Esophagus muscularis mucosa (tissue), 4 donors: ENCODE data around the gene MISP. TPM values are rescaled to one million over a fixed set of nuclear protein-coding genes. Genes with fewer than 3 reads are reported as not detected.
A peak's percentile ranks its signal among the peaks of the same experiment; 100 is the strongest.

Source experiments
- DNase-seq: peaks from one replicate; pipeline ENCODE4 v3.0.0-alpha.2; 2017; ENCODE audit errors: extremely low spot score
- H3K27ac ChIP-seq, 4 donors: fragments of 200-600 bp; sonication (generic); replicated peaks in 1 of 4; 1 replicate in 3 of 4; 2 replicates in 1 of 4; pipeline ENCODE4 v1.5.1; 2016 to 2019; ENCODE audit warnings: mild to moderate bottlenecking in 1 of 4
- H3K27me3 ChIP-seq, 4 donors: fragments of 200-600 bp; sonication (generic); one replicate each; pipeline versions ENCODE4 v1.5.1 to v1.6.0; 2016 to 2019
- H3K36me3 ChIP-seq, 4 donors: fragments of 200-600 bp; sonication (generic); one replicate each; pipeline ENCODE4 v1.5.1; 2016 to 2019
- H3K4me1 ChIP-seq, 4 donors: fragments of 200-600 bp; sonication (generic); one replicate each; pipeline ENCODE4 v1.5.1; 2016 to 2019
- H3K4me3 ChIP-seq, 4 donors: fragments of 200-600 bp; sonication (generic); 1 replicate in 2 of 4; 2 replicates in 2 of 4; pipeline ENCODE4 v1.5.1; 2016 to 2019; ENCODE audit warnings: mild to moderate bottlenecking in 4 of 4, moderate library complexity in 1 of 4
- H3K9me3 ChIP-seq, 4 donors: fragments of 200-600 bp; sonication (generic); 1 replicate in 3 of 4; 2 replicates in 1 of 4; pipeline ENCODE4 v1.5.1; 2016 to 2019
- EP300 ChIP-seq: sonication (generic); formaldehyde crosslinking; IDR thresholded peaks from one replicate; pipeline ENCODE4 v1.6.1; 2017; ENCODE audit warnings: antibody characterized with exemption
- POLR2A ChIP-seq: fragments of 450-650 bp; IDR thresholded peaks from one replicate; pipeline ENCODE4 v1.6.1; 2017; ENCODE audit warnings: antibody characterized with exemption, moderate library complexity, mild to moderate bottlenecking, low read depth
- POLR2AphosphoS5 ChIP-seq, 2 donors: sonication (generic); formaldehyde crosslinking; IDR thresholded peaks; one replicate each; pipeline ENCODE4 v1.6.1; 2017; ENCODE audit warnings: antibody characterized with exemption in 2 of 2
- WGBS: methylation state at CpG from one replicate; pipeline ENCODE4 v1.1.5; 2018; 5-methylcytosine and 5-hydroxymethylcytosine counted together
- intact Hi-C: fragments of 100-400 bp; cut with DNase I; formaldehyde crosslinking; loops from one replicate; pipeline ENCODE4 v1.15.1; 2023
- total RNA-seq, 4 donors: library from RNA; depleted of rRNA; stranded (reverse); fragments of >200 nt; gene quantifications; one replicate each; pipeline versions ENCODE4 v1.1.0 to v1.2.1, GENCODE V29; 2016
- TF ChIP-seq, protein P1 (sequence below), 3 experiments: fragments of 200-600 bp in 2 of 3; fragments of 450-650 bp in 1 of 3; sonication (generic) in 2 of 3; IDR thresholded peaks; one replicate each; pipeline ENCODE4 v1.5.1; 2017 to 2019; ENCODE audit warnings: antibody characterized with exemption in 3 of 3, mild to moderate bottlenecking in 2 of 3, moderate library complexity in 1 of 3

MISP gene
- total RNA-seq, 4 donors from 2014 or later = 2.0 TPM; not detected in 3

DNA sequence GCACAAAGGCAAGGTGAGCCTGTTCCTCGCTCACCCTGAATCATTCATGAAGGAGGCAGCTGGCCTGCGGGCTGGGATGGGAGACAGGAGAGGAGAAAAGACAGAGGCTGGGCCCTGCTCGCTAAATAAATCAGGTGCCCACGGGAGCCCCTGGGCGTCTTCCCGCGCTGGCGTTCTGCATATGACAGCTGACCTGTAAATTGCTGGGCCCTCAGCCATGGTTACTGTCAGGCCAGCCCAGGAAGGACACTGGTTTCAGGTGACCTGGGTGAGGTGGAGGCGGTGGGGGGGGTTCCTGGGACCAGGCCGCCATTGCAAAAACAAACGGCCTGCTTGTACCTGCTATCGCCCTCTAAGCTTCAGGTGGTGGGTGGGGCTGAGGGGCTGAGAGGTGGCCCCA lies 42.9 kb downstream of the MISP start:
- Histone ChIP-seq H3K9me3 (no peaks in the 10 kb centered on the region), H3K27ac (no peak overlapping the region), H3K4me3 (no peak overlapping the region), H3K36me3 (peaks cover 0 to 6% (median 0%) of the 10 kb centered on the region in 4 donors), H3K27me3 (no peaks in the 10 kb centered on the region), H3K4me1 (peaks cover 31 to 60% (median 43%) of the 10 kb centered on the region in 4 donors)
- TF ChIP-seq, protein P1, sequence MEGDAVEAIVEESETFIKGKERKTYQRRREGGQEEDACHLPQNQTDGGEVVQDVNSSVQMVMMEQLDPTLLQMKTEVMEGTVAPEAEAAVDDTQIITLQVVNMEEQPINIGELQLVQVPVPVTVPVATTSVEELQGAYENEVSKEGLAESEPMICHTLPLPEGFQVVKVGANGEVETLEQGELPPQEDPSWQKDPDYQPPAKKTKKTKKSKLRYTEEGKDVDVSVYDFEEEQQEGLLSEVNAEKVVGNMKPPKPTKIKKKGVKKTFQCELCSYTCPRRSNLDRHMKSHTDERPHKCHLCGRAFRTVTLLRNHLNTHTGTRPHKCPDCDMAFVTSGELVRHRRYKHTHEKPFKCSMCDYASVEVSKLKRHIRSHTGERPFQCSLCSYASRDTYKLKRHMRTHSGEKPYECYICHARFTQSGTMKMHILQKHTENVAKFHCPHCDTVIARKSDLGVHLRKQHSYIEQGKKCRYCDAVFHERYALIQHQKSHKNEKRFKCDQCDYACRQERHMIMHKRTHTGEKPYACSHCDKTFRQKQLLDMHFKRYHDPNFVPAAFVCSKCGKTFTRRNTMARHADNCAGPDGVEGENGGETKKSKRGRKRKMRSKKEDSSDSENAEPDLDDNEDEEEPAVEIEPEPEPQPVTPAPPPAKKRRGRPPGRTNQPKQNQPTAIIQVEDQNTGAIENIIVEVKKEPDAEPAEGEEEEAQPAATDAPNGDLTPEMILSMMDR (IDR thresholded peaks at IDR 0.05) = no peak
- no peak for TF ChIP-seq POLR2A
- TF ChIP-seq POLR2AphosphoS5 (IDR thresholded peaks at IDR 0.05) = no peak
- no peak for TF ChIP-seq EP300
- intact Hi-C loops = no loop called here
- no peak for DNase-seq
- WGBS = 96% methylated on average over 12 of the region's 12 CpGs

DNA sequence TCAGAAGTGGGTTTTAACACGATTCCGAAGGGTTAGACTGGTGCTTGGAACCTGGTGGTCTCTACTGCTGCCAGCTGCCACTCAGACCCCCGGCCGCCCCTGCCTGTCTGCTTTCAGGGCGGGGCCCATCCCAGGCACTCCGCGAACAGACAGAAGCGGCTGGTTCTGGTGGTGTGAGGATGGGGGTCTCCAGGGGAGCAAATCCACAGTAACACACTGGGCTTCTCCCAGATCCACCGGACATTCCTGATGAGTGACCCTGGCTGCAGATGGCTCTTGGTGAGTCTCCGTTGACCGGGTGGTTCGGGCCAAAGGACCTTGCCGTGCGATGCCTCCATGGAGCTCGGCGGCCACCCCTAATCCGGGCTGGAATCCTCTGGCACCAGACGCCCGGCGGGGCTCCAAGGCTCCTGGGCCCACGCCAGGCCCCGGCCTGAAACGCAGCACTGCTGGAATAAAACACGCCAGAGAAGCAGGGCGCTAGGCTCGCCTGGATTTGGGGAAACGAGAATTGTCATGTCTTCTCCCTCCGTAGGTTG lies 44.2 kb downstream of the MISP start:
- H3K4me1 ChIP-seq = peaks cover 39 to 62% (median 46%) of the 10 kb centered on the region in 4 donors
- no peak for DNase-seq
- intact Hi-C loops = no loop called here

DNA sequence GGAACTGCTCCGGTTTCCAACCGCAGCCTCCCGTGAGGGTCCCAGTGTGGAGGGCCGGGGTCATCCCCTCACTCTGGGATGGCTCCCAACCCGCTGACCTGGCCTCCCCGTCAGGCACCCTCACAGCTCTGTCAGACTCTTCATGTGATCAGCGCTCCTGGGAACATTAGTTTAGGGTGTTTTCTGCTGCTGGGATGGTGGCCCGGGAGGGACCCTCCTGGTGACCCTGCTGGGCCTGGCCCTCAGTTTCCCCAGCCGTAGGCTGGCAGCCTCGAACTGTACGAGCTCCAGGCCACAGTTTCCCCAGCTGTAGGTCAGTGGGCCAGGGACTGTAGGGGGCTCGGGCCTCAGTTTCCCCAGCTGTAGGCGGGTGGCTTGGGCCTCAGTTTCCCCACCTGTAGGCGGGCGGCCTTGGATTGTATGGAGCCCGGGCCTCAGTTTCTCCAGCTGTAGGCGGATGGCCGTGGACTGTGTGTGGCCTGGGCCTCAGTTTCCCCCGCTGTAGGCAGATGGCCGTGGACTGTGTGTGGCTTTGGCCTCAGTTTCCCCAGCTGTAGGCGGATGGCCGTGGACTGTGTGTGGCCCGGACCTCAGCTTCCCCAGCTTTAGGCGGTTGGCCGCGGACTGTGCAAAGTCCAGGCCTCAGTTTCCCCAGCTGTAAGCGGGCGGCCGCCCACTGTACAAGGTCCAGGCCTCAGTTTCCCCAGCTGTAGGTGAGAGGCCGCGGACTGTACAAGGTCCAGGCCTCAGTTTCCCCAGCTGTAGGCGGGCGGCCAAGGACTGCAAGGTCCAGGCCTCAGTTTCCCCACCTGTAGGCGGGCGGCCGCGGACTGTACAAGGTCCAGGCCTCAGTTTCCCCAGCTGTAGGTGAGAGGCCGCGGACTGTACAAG lies 45.0 kb downstream of the MISP start:
- TF ChIP-seq, protein P1 (IDR thresholded peaks at IDR 0.05) = no peak
- TF ChIP-seq POLR2AphosphoS5 (IDR thresholded peaks at IDR 0.05) = no peak
- no peak for TF ChIP-seq EP300
- TF ChIP-seq POLR2A = no peak
- intact Hi-C loops = no loop called here
- peaks cover 47 to 63% (median 54%) of the 10 kb centered on the region in 4 donors for H3K4me1 ChIP-seq
- H3K36me3 ChIP-seq = peaks cover 0 to 28% (median 12%) of the 10 kb centered on the region in 4 donors
- no peak for DNase-seq
- H3K27me3 ChIP-seq = no peaks in the 10 kb centered on the region
- 74% methylated on average over 4 of the region's 39 CpGs for WGBS
- no peaks in the 10 kb centered on the region for H3K9me3 ChIP-seq
- H3K4me3 ChIP-seq = peak overlapping the region; percentile 65 to 98 (median 96)
- peak overlapping the region; percentile 68 to 98 (median 82) for H3K27ac ChIP-seq

More for the DNA sequence above, 44.2 kb downstream of the MISP start:
- 75% methylated on average over 14 of the region's 28 CpGs for WGBS
- no peak overlapping the region for H3K4me3 ChIP-seq
- TF ChIP-seq POLR2A (no peak), POLR2AphosphoS5 (IDR thresholded peaks at IDR 0.05) (no peak), EP300 (no peak)
- TF ChIP-seq, protein P1 (IDR thresholded peaks at IDR 0.05) = no peak
- no peaks in the 10 kb centered on the region for H3K9me3 ChIP-seq
- peak overlapping the region; percentile 32 to 85 (median 62) for H3K27ac ChIP-seq
- H3K36me3 ChIP-seq = peaks cover 0 to 20% (median 6%) of the 10 kb centered on the region in 4 donors
- no peaks in the 10 kb centered on the region for H3K27me3 ChIP-seq

DNA sequence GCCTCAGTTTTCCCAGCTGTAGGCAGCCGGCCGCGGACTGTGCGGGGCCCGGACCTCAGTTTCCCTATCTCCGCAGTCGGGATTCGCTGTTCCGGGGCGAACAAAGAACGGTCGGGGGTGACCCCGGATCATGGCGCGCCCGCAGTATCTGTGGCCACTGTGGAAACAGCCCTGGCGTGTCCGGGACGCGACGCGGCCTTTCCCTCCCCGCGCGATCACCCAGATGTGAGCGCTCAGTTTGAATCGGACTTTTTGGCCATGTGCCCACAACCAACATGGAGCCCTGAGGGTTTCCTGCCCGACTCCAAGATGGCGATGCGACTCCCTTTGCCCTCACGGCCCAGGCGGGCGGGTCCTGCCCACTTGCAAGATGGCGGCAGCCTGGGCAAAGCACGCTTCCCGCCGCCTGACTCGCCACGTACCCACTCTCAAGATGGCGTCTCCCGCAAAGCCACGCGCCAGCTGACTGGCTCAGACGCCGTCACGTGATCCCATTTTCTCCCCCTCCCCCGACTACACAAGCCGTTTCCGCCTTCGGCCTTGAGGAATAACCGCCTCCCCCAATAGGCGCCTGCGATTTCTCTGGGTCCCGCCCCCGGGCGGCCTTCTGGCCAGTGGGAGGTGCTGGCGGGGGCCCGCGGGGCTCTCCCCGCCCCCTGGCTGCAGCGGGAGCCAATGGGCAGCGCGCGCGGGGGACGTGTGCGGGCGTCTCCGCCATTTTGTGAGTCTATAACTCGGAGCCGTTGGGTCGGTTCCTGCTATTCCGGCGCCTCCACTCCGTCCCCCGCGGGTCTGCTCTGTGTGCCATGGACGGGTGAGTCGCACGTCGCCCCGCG lies 46.0 kb downstream of the MISP start, which contains the start of gene PTBP1:
Gene PTBP1 (plus strand): TSS at position 761 of the 836 bp plus-strand sequence. CDS start 46 bp downstream, at position 807.
- Histone ChIP-seq H3K9me3 (no peaks in the 10 kb centered on the region), H3K4me1 (peaks cover 52 to 63% (median 60%) of the 10 kb centered on the region in 4 donors), H3K4me3 (peak within 1 kb of the TSS; percentile 90 to 98 (median 96)), H3K27me3 (no peaks in the 10 kb centered on the region), H3K36me3 (peaks cover 0 to 33% (median 16%) of the 10 kb centered on the region in 4 donors), H3K27ac (peak within 1 kb of the TSS; percentile 95 to 100 (median 99))
- peak; percentile 54 for TF ChIP-seq POLR2A
- peak; percentile 86 to 97 for TF ChIP-seq POLR2AphosphoS5 (IDR thresholded peaks at IDR 0.05)
- TF ChIP-seq EP300 = no peak
- TF ChIP-seq, protein P1 (IDR thresholded peaks at IDR 0.05) = peak in 1 of 3 experiments; percentile 19
- peak; percentile 100 for DNase-seq
- WGBS = under 1% methylated on average over 19 of the region's 83 CpGs
- intact Hi-C loops = no loop called here
